ENCODE measurements around the gene LMTK2.

The LMTK2 gene

DNA sequence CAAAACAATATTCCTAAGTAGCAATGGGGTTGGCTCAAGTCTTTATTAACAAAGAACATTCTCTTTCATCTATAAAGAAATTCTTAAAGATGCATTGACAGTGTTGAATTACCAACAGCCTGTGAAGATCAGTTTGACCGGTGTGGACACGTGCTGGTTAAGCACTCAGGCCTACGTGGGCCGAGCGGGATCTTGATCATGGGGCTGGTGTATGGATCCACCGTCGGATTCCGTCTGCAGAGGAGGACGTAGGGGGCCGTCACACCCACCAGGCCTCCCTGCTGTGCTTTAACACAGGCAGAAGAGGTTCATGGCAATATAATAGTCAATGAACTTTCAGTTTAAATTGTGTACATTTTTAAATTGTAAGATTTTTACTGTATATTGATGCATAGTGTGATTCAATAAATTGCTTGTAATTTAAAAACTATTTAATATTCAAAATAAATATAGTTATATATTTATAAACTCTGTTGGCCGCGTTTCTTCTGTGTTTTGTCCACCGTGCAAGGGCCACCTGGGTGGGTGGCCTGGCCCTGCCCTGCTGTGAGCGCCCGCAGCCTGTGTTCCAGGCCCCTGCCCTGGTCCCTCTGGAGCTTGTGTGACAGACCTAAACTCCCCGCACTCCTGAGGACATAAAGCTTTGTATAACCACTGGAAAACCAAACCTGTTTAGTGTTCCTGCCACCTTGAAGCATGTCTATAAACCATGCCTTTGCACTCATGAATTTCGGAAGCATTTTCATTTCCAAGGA lies 102.7 kb downstream of the LMTK2 start:
- Histone ChIP-seq H3K27ac (ENCODE audit: low read depth, low read length) (no peak overlapping the region), H3K4me3 (ENCODE audit: low read depth in 1 of 2, low read length in 2 of 2) (no peak overlapping the region), H3K36me3 (ENCODE audit: insufficient read depth, low read length) (peaks cover 23% of the 10 kb centered on the region), H3K4me1 (ENCODE audit: insufficient read depth, low read length) (no peaks in the 10 kb centered on the region), H3K27me3 (ENCODE audit: control insufficient read depth in 1 of 2, insufficient read depth in 2 of 2, low read length in 2 of 2) (peaks cover 0 to 15% of the 10 kb centered on the region in 2 donors), H3K9me3 (ENCODE audit: low read length) (no peaks in the 10 kb centered on the region), H3K9ac (ENCODE audit: low read length) (no peak overlapping the region)

- no peaks in the 10 kb centered on the region for H3K4me1 ChIP-seq (ENCODE audit: insufficient read depth, low read length)
- no peak overlapping the region for H3K27ac ChIP-seq (ENCODE audit: low read depth, low read length)
- no peak overlapping the region for H3K4me3 ChIP-seq (ENCODE audit: low read depth in 1 of 2, low read length in 2 of 2)
- no peak overlapping the region for H3K9ac ChIP-seq (ENCODE audit: low read length)
- no peaks in the 10 kb centered on the region for H3K9me3 ChIP-seq (ENCODE audit: low read length)
- peaks cover 13% of the 10 kb centered on the region for H3K36me3 ChIP-seq (ENCODE audit: insufficient read depth, low read length)
- peaks cover 0 to 15% of the 10 kb centered on the region in 2 donors for H3K27me3 ChIP-seq (ENCODE audit: control insufficient read depth in 1 of 2, insufficient read depth in 2 of 2, low read length in 2 of 2)
Measured at GRCh38 chr7:98210513-98211220, 104.0 kb downstream of the LMTK2 start.

- Histone ChIP-seq H3K9me3 (ENCODE audit: low read length) (no peaks in the 10 kb centered on the region), H3K27me3 (ENCODE audit: control insufficient read depth in 1 of 2, insufficient read depth in 2 of 2, low read length in 2 of 2) (peaks cover 0 to 15% of the 10 kb centered on the region in 2 donors), H3K4me3 (ENCODE audit: low read depth in 1 of 2, low read length in 2 of 2) (no peak within 1 kb of the TSS), H3K27ac (ENCODE audit: low read depth, low read length) (no peak within 1 kb of the TSS), H3K36me3 (ENCODE audit: insufficient read depth, low read length) (peaks cover 8% of the 10 kb centered on the region), H3K4me1 (ENCODE audit: insufficient read depth, low read length) (no peaks in the 10 kb centered on the region), H3K9ac (ENCODE audit: low read length) (no peak within 1 kb of the TSS)
Measured at GRCh38 chr7:98211221-98211675, 104.6 kb downstream of the LMTK2 start, which contains the start of gene BHLHA15. BHLHA15 (plus strand) TSS chr7:98211439; CDS start chr7:98212310, 871 bp downstream.

DNA sequence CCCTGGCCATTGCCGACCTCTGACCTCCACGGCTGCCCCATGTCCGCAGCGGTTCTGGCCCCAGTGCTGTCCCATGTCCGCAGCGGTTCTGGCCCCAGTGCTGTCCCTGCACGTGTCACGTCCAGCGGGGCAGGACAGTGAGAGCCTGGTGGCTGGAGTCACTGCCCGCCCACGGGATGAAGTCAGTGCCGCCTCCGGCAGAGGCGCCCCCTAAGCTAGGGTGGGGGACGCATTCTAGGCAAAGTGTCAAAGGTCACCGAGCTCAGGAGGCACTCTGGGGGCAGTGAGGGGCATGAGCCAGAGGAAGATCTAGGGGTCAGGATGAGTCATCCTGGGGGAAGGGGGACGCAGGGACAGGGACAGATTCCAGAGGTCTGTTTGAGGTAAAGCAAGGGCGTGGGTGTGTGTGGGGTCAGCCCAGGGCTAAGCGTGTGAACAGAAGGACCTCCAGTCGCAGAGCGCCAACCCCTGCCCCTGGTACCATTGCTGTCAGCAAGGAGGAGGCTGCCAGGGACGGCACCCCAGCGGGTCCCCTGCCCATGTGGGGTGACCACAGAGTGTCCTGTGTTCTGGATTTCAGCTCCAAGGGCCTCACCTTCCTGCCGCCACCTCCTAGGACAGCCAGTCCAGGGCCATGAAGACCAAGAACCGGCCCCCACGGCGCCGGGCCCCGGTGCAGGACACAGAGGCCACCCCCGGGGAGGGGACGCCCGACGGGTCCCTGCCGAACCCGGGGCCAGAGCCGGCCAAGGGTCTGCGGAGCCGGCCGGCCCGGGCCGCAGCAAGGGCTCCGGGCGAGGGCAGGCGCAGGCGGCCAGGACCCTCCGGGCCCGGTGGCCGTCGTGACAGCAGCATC lies 105.2 kb downstream of the LMTK2 start:
- no peaks in the 10 kb centered on the region for H3K4me1 ChIP-seq (ENCODE audit: insufficient read depth, low read length)
- H3K9ac ChIP-seq (ENCODE audit: low read length): no peak overlapping the region
- H3K36me3 ChIP-seq (ENCODE audit: insufficient read depth, low read length): peaks cover 1% of the 10 kb centered on the region
- no peak overlapping the region for H3K4me3 ChIP-seq (ENCODE audit: low read depth in 1 of 2, low read length in 2 of 2)
- H3K9me3 ChIP-seq (ENCODE audit: low read length): no peaks in the 10 kb centered on the region
- no peak overlapping the region for H3K27ac ChIP-seq (ENCODE audit: low read depth, low read length)
- H3K27me3 ChIP-seq (ENCODE audit: control insufficient read depth in 1 of 2, insufficient read depth in 2 of 2, low read length in 2 of 2): peaks cover 0 to 15% of the 10 kb centered on the region in 2 donors

DNA sequence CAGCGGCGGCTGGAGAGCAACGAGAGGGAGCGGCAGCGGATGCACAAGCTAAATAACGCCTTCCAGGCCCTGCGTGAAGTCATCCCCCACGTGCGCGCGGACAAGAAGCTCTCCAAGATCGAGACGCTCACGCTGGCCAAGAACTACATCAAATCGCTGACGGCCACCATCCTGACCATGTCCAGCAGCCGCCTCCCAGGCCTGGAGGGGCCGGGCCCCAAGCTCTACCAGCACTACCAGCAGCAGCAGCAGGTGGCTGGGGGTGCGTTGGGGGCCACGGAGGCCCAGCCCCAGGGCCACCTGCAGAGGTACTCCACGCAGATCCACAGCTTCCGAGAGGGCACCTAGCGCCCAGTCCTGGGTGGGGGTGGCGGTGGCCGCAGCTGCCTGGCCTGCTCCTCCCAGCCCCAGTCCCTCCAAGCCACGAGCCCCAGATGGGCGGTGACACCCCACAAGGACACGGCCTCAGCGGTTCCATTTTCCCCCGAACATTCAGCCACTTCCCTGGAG lies 105.9 kb downstream of the LMTK2 start:
- no peak overlapping the region for H3K9ac ChIP-seq (ENCODE audit: low read length)
- H3K27me3 ChIP-seq (ENCODE audit: control insufficient read depth in 1 of 2, insufficient read depth in 2 of 2, low read length in 2 of 2): peaks cover 0 to 15% of the 10 kb centered on the region in 2 donors
- no peak overlapping the region for H3K4me3 ChIP-seq (ENCODE audit: low read depth in 1 of 2, low read length in 2 of 2)
- H3K9me3 ChIP-seq (ENCODE audit: low read length): no peaks in the 10 kb centered on the region
- H3K27ac ChIP-seq (ENCODE audit: low read depth, low read length): no peak overlapping the region
- no peaks in the 10 kb centered on the region for H3K4me1 ChIP-seq (ENCODE audit: insufficient read depth, low read length)
- no peaks in the 10 kb centered on the region for H3K36me3 ChIP-seq (ENCODE audit: insufficient read depth, low read length)

DNA sequence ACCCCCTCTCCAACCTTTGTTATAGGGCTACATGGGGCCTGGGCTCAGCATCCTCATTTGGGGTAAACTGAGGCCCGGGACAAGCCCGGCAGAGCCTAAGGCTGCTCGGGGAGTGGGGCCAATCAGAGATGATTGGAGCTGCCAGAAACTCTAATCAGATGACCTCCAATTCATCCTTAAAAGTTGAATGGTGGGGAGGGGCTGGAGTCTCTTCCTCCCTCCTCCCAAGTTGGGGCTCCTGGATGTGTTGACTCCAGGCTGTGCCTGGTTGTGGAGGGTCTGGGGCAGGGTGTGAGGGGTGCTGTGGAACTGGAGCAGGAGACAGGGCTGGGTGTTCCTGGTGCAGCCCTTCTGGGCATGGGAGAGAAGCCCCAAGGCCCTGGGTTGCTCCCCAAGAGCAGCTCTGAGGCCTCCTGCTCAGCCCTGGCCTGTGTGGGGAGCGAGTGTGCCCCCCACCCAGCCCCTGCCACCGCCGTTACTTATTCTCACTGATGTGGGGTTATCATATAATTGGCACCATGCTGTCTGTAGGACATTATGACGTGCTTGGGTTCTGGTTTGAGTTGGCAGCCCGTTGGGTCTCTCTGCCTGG lies 106.7 kb downstream of the LMTK2 start:
- Histone ChIP-seq H3K4me1 (ENCODE audit: insufficient read depth, low read length) (no peaks in the 10 kb centered on the region), H3K36me3 (ENCODE audit: insufficient read depth, low read length) (no peaks in the 10 kb centered on the region), H3K27ac (ENCODE audit: low read depth, low read length) (no peak overlapping the region), H3K9ac (ENCODE audit: low read length) (no peak overlapping the region), H3K27me3 (ENCODE audit: control insufficient read depth in 1 of 2, insufficient read depth in 2 of 2, low read length in 2 of 2) (peaks cover 0 to 15% of the 10 kb centered on the region in 2 donors), H3K9me3 (ENCODE audit: low read length) (no peaks in the 10 kb centered on the region), H3K4me3 (ENCODE audit: low read depth in 1 of 2, low read length in 2 of 2) (no peak overlapping the region)

GRCh38 chr7:98213888-98214810 lies 107.5 kb downstream of the LMTK2 start:
- Histone ChIP-seq H3K4me1 (ENCODE audit: insufficient read depth, low read length) (no peaks in the 10 kb centered on the region), H3K36me3 (ENCODE audit: insufficient read depth, low read length) (no peaks in the 10 kb centered on the region), H3K27me3 (ENCODE audit: control insufficient read depth in 1 of 2, insufficient read depth in 2 of 2, low read length in 2 of 2) (peaks cover 0 to 15% of the 10 kb centered on the region in 2 donors), H3K9me3 (ENCODE audit: low read length) (no peaks in the 10 kb centered on the region), H3K9ac (ENCODE audit: low read length) (no peak overlapping the region), H3K27ac (ENCODE audit: low read depth, low read length) (no peak overlapping the region), H3K4me3 (ENCODE audit: low read depth in 1 of 2, low read length in 2 of 2) (no peak overlapping the region)

DNA sequence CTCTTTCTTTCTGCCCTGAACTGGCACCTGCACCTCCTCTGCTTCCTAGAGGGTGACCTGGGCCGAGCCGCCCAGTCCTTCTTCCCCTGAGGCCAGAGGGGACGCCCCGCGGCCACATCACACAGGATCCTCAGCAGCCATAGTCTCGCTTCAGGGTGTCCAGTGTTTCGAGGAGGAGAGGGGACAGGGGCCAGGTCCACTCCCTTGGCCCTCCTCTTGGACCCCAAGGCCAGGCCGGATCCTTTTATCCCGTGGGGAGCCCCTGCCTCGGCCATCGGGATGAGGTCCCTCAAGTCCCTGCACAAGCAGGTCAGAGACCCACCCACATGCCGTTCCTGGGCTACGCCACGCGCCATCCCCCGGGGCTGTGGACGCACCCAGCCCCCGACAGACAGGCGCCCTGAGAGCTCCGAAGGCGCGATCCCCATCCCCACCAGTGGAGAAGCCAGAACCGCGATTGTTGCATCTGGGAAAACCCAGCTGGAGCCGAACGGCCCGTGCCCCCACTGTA lies 108.2 kb downstream of the LMTK2 start:
- Histone ChIP-seq H3K4me3 (ENCODE audit: low read depth in 1 of 2, low read length in 2 of 2) (no peak overlapping the region), H3K9me3 (ENCODE audit: low read length) (no peaks in the 10 kb centered on the region), H3K36me3 (ENCODE audit: insufficient read depth, low read length) (no peaks in the 10 kb centered on the region), H3K27me3 (ENCODE audit: control insufficient read depth in 1 of 2, insufficient read depth in 2 of 2, low read length in 2 of 2) (peaks cover 0 to 15% of the 10 kb centered on the region in 2 donors), H3K9ac (ENCODE audit: low read length) (no peak overlapping the region), H3K27ac (ENCODE audit: low read depth, low read length) (no peak overlapping the region), H3K4me1 (ENCODE audit: insufficient read depth, low read length) (no peaks in the 10 kb centered on the region)

- no peak overlapping the region for H3K4me3 ChIP-seq (ENCODE audit: low read depth in 1 of 2, low read length in 2 of 2)
- H3K36me3 ChIP-seq (ENCODE audit: insufficient read depth, low read length): no peaks in the 10 kb centered on the region
- no peaks in the 10 kb centered on the region for H3K9me3 ChIP-seq (ENCODE audit: low read length)
- no peak overlapping the region for H3K9ac ChIP-seq (ENCODE audit: low read length)
- no peaks in the 10 kb centered on the region for H3K4me1 ChIP-seq (ENCODE audit: insufficient read depth, low read length)
- H3K27me3 ChIP-seq (ENCODE audit: control insufficient read depth in 1 of 2, insufficient read depth in 2 of 2, low read length in 2 of 2): peaks cover 0 to 8% of the 10 kb centered on the region in 2 donors
- H3K27ac ChIP-seq (ENCODE audit: low read depth, low read length): no peak overlapping the region
Measured at GRCh38 chr7:98215561-98216495, 109.2 kb downstream of the LMTK2 start.
